ENCODE results near the gene CEP295NL.
A peak's percentile ranks its signal among the peaks of the same experiment; 100 is the strongest.
"Not testable (repeated sequence)": the region's sequence is repeated elsewhere in the genome, so short reads cannot be mapped to it uniquely, and the experiment has no call there.

CEP295NL gene

GRCh38 chr17:78901806-78902205 is 1.2 kb downstream of the CEP295NL start:
- no peak for DNase-seq

GRCh38 chr17:78900816-78901215 is 2.2 kb downstream of the CEP295NL start:
- no peak for DNase-seq

- no peak for DNase-seq
Measured at GRCh38 chr17:78899361-78900260, 3.4 kb downstream of the CEP295NL start.

- DNase-seq = no peak
Measured at GRCh38 chr17:78898947-78899346, 4.1 kb downstream of the CEP295NL start.

GRCh38 chr17:78898075-78898836 is 4.7 kb downstream of the CEP295NL start:
- DNase-seq = no peak

GRCh38 chr17:78897664-78898047 is 5.3 kb downstream of the CEP295NL start:
- DNase-seq = no peak

GRCh38 chr17:78896834-78897663 is 6.0 kb downstream of the CEP295NL start:
- no peak for DNase-seq

GRCh38 chr17:78896091-78896833 is 6.7 kb downstream of the CEP295NL start:
- no peak for DNase-seq

GRCh38 chr17:78895322-78895721 is 7.7 kb downstream of the CEP295NL start:
- no peak for DNase-seq

- DNase-seq = no peak
Measured at GRCh38 chr17:78893684-78894083, 9.3 kb downstream of the CEP295NL start.

GRCh38 chr17:78892936-78893379 is 10.0 kb downstream of the CEP295NL start:
- no peak for DNase-seq

- DNase-seq = no peak
Measured at GRCh38 chr17:78892520-78892919, 10.5 kb downstream of the CEP295NL start.

- DNase-seq = no peak
Measured at GRCh38 chr17:78892062-78892456, 10.9 kb downstream of the CEP295NL start.

- no peak for DNase-seq
Measured at GRCh38 chr17:78891406-78892061, 11.5 kb downstream of the CEP295NL start.

GRCh38 chr17:78890498-78890897 is 12.5 kb downstream of the CEP295NL start:
- DNase-seq = peak; percentile 61

GRCh38 chr17:78890096-78890495 is 12.9 kb downstream of the CEP295NL start:
- not testable (repeated sequence) for DNase-seq

- no peak for DNase-seq
Measured at GRCh38 chr17:78889531-78889930, 13.5 kb downstream of the CEP295NL start.

- peak; percentile 22 for DNase-seq
Measured at GRCh38 chr17:78888941-78889518, 14.0 kb downstream of the CEP295NL start.

GRCh38 chr17:78886954-78887353 is 16.0 kb downstream of the CEP295NL start:
- no peak for DNase-seq

- no peak for DNase-seq
Measured at GRCh38 chr17:78885956-78886355, 17.0 kb downstream of the CEP295NL start.

All from CD4-positive, alpha-beta T cell treated with Interleukin-17A for 4 hours (primary cell).